Keratinocyte (primary cell): ENCODE data around the gene PLAU.

Source experiments
- EZH2 ChIP-seq: IDR thresholded peaks from one replicate; pipeline ENCODE4 v1.6.1; 2012; ENCODE audit warnings: inconsistent platforms, mild to moderate bottlenecking, low read length, moderate library complexity
- TF ChIP-seq, protein P1 (sequence below), 3 experiments: IDR thresholded peaks in 1 of 3; conservative IDR thresholded peaks in 1 of 3; optimal IDR thresholded peaks in 1 of 3; 2 replicates in 2 of 3; 3 replicates in 1 of 3; pipeline versions ENCODE3 to v1.5.1; 2011; ENCODE audit warnings: low read length in 3 of 3, mild to moderate bottlenecking in 3 of 3, moderate library complexity in 2 of 3, control low read depth in 1 of 3, inconsistent platforms in 1 of 3; ENCODE audit not compliant: insufficient read depth in 2 of 3; ENCODE audit errors: extremely low read depth in 1 of 3

DNA sequence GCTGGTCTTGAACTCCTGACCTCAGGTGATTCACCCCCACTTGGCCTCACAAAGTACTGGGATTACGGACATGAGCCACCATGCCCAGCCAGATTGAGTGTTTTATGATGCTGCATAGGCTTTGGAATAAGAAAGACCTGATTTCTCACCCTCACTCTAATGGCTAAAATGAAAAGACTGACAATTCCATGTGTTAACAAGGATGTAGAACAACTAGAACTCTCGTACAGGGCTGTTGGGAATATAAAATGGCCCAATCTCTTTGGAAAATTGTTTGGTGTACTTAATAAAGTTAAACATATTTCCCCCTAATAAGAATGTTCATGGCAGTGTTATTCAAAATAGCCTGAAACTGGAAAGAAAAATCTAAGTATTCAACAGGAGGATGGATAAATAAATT is 43.8 kb downstream of the PLAU start:
- TF ChIP-seq, protein P1, sequence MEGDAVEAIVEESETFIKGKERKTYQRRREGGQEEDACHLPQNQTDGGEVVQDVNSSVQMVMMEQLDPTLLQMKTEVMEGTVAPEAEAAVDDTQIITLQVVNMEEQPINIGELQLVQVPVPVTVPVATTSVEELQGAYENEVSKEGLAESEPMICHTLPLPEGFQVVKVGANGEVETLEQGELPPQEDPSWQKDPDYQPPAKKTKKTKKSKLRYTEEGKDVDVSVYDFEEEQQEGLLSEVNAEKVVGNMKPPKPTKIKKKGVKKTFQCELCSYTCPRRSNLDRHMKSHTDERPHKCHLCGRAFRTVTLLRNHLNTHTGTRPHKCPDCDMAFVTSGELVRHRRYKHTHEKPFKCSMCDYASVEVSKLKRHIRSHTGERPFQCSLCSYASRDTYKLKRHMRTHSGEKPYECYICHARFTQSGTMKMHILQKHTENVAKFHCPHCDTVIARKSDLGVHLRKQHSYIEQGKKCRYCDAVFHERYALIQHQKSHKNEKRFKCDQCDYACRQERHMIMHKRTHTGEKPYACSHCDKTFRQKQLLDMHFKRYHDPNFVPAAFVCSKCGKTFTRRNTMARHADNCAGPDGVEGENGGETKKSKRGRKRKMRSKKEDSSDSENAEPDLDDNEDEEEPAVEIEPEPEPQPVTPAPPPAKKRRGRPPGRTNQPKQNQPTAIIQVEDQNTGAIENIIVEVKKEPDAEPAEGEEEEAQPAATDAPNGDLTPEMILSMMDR (optimal IDR thresholded peaks at IDR 0.05 in 1 of 3, IDR thresholded peaks at IDR 0.05 in 1 of 3, conservative IDR thresholded peaks at IDR 0.05 in 1 of 3; ENCODE audit: extremely low read depth in 1 of 3, insufficient read depth in 2 of 3, low read length in 3 of 3) = no peak
- no peak for TF ChIP-seq EZH2
